ENCODE data around the gene ANKRD9. TPM values are rescaled to one million over a fixed set of nuclear protein-coding genes. Genes with fewer than 3 reads are reported as not detected.

The ANKRD9 gene
- total RNA-seq, 2 donors from 2014 or later, result 36.3 to 56.3 TPM

DNA sequence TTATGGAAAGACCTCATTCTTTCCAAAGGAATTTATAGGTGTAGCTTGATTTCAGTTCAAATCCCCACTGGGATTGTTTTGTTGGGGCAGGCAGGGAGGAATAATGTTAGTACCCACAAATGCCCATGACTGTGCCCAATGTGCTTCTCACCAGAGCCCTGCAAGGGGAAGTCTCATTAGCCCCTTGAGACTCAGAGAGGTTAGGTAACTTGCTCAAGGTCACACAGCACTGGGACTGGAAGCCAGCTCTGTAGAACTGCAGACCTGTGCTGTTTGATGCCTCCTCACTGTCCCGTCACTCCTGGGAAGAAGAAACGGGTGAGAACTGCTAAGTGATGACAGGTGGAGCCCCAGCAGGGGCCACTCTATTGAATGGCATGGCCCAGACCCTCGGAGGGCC lies 8.9 kb downstream of the ANKRD9 start:
- ATAC-seq (ENCODE audit: insufficient number of reproducible peaks, low FRiP score, low read depth), result no peak
- H3K27ac ChIP-seq, result peak overlapping the region; percentile 84 to 94

DNA sequence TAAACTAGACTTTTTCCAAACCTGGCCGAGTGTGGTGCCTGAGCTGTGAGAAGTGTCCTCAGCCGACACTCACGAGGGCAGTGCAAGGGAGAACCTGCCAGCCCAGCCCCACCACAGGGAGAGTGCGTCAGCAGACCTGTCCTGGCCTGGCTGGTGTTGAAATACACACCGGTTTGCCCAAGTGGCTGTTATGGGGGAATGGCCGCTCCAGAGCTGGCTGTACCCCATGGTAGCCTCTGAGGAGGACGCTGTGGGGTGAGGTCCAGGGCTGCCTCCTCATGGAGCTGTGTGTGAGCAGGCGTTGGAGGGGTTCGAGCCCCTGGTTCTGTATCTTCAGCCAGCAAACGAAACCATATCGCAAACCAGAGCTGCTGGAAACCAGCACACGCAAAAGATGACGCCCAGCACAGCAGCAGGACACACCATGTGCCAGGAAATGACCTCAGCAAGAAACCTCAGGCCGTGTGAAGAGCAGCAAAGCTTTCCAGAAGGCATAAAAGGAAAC lies 9.4 kb downstream of the ANKRD9 start:
- DNase-seq (ENCODE audit: low spot score) (no peak), ATAC-seq (ENCODE audit: insufficient number of reproducible peaks, low FRiP score, low read depth) (peak; percentile 58)
- Histone ChIP-seq H3K27ac (peak overlapping the region; percentile 84 to 94), H3K36me3 (peaks cover 10% of the 10 kb centered on the region), H3K4me1 (ENCODE audit: control insufficient read depth in 1 of 2, low read depth in 2 of 2) (peaks cover 14 to 19% of the 10 kb centered on the region in 2 donors), H3K27me3 (replicated peaks; ENCODE audit: insufficient read depth) (no peaks in the 10 kb centered on the region), H3K9me3 (no peaks in the 10 kb centered on the region), H3K4me3 (peak overlapping the region; percentile 39)
- TF ChIP-seq, protein P1, sequence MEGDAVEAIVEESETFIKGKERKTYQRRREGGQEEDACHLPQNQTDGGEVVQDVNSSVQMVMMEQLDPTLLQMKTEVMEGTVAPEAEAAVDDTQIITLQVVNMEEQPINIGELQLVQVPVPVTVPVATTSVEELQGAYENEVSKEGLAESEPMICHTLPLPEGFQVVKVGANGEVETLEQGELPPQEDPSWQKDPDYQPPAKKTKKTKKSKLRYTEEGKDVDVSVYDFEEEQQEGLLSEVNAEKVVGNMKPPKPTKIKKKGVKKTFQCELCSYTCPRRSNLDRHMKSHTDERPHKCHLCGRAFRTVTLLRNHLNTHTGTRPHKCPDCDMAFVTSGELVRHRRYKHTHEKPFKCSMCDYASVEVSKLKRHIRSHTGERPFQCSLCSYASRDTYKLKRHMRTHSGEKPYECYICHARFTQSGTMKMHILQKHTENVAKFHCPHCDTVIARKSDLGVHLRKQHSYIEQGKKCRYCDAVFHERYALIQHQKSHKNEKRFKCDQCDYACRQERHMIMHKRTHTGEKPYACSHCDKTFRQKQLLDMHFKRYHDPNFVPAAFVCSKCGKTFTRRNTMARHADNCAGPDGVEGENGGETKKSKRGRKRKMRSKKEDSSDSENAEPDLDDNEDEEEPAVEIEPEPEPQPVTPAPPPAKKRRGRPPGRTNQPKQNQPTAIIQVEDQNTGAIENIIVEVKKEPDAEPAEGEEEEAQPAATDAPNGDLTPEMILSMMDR (IDR thresholded peaks at IDR 0.05), result no peak

More for the DNA sequence above, 8.9 kb downstream of the ANKRD9 start:
- H3K4me3 ChIP-seq, result peak overlapping the region; percentile 39
- DNase-seq (ENCODE audit: low spot score), result no peak
- H3K27me3 ChIP-seq (replicated peaks; ENCODE audit: insufficient read depth), result no peaks in the 10 kb centered on the region
- H3K36me3 ChIP-seq, result peaks cover 10% of the 10 kb centered on the region
- H3K9me3 ChIP-seq, result no peaks in the 10 kb centered on the region
- TF ChIP-seq, protein P1 (IDR thresholded peaks at IDR 0.05), result no peak
- H3K4me1 ChIP-seq (ENCODE audit: control insufficient read depth in 1 of 2, low read depth in 2 of 2), result peaks cover 14 to 19% of the 10 kb centered on the region in 2 donors

DNA sequence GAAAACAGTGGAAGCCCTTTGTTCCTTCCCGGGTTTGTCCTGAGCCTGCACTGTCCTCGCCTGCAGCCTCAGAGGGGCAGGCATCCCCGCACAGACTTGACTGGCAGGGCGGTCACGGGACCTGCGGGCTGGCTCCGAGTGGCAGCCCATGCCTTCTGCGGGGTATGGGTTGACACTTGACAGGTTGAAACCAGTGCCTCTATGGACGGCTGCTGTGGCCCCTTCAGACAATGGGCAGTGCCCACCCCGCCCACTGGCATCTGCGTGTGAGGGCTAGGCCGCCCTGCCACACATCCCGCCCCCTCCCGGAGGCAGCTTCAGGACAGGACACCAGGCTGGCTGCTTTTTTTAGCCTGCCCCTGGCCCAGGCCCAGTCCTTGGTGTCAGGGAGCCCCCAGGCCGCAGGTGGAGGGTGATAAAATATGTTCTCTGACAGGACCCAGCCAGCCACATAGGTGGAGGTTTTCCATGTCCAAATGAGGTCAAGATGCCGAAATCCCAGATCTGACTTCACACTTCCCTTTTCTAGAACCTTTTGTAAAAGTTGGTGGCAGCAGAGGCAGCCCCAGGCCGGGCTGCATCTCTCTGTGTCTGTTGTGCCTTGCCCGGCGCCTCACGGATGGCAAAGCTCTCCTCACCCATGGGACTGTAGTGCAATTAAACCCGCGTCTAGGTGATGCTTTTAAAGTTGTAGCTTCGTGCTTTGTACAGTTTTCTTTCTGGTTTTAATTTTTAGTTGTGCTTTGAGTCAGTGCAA lies 10.0 kb downstream of the ANKRD9 start:
- H3K27ac ChIP-seq, result peak overlapping the region; percentile 84 to 94
- no peaks in the 10 kb centered on the region for H3K27me3 ChIP-seq (replicated peaks; ENCODE audit: insufficient read depth)
- TF ChIP-seq, protein P1 (IDR thresholded peaks at IDR 0.05), result no peak
- ATAC-seq (ENCODE audit: insufficient number of reproducible peaks, low FRiP score, low read depth) (no peak), DNase-seq (ENCODE audit: low spot score) (no peak)
- H3K9me3 ChIP-seq, result no peaks in the 10 kb centered on the region
- peaks cover 14 to 19% of the 10 kb centered on the region in 2 donors for H3K4me1 ChIP-seq (ENCODE audit: control insufficient read depth in 1 of 2, low read depth in 2 of 2)
- H3K36me3 ChIP-seq, result peaks cover 10% of the 10 kb centered on the region
- H3K4me3 ChIP-seq, result peak overlapping the region; percentile 39

DNA sequence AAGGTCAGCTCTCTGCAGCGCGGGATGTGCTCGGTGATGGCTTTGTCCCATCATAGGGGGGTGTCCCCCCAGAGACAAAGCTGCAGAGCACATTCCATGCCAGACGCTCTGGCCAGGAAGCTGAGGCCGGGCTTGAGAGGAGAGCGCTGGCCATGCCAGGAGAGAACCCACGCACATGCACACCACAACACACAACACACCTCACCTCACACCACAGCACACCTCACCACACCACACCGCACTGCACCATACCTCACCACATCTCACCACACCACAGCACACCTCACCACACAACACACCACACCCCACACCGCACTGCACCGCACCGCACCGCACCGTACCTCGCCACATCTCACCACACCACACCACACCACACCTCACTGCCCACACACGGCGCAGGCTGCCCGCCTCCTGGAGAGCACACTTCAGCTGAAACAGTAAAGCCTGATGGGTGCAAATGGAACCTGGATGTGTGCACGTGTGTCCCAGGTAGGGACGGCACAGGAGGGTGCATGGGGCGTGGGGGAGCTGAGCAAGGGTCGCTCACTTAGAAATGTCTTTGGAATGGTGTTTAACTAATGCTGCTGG lies 10.8 kb downstream of the ANKRD9 start:
- no peak for ATAC-seq (ENCODE audit: insufficient number of reproducible peaks, low FRiP score, low read depth)
- no peak for DNase-seq (ENCODE audit: low spot score)
- Histone ChIP-seq H3K4me3 (no peak overlapping the region), H3K9me3 (no peaks in the 10 kb centered on the region), H3K36me3 (peaks cover 10% of the 10 kb centered on the region), H3K27ac (no peak overlapping the region), H3K27me3 (replicated peaks; ENCODE audit: insufficient read depth) (no peaks in the 10 kb centered on the region), H3K4me1 (ENCODE audit: control insufficient read depth in 1 of 2, low read depth in 2 of 2) (peaks cover 14 to 19% of the 10 kb centered on the region in 2 donors)
- TF ChIP-seq, protein P1 (IDR thresholded peaks at IDR 0.05), result no peak

DNA sequence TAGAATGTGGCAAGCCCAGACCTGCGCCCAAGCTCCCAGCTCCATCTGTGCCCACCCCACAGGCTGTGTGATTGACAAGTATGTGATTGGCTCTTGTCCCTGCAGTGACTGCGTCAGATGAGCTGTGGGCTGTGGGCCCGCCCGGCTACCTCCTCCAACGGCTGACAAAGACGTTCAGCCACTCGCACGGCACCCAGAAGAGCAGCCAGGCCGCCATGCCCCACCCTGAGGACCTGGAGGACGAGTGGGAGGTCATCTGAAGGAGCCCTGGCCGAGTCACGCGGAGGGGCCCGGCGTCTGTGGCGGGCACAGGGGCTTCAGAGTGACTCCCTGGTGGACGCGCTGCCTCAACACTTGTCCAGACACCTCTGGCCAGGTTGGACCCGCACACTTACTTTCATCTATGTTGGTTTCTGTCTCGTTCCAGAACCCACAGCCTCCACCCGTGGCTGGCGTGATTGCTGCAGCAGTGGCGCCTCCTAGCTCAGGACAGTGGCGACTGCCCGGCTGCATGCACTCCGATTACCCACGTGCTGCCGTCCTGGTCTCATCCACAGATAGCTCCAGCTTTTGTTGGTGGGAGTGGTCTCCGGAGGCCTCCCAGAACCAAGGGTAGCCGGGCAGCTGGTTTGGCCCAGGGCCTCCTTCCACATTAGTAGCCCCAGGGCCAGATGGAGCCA lies 11.4 kb downstream of the ANKRD9 start:
- TF ChIP-seq, protein P1 (IDR thresholded peaks at IDR 0.05), result no peak
- Histone ChIP-seq H3K36me3 (peaks cover 10% of the 10 kb centered on the region), H3K9me3 (no peaks in the 10 kb centered on the region), H3K27me3 (replicated peaks; ENCODE audit: insufficient read depth) (no peaks in the 10 kb centered on the region), H3K4me3 (no peak overlapping the region), H3K4me1 (ENCODE audit: control insufficient read depth in 1 of 2, low read depth in 2 of 2) (peaks cover 14 to 19% of the 10 kb centered on the region in 2 donors), H3K27ac (no peak overlapping the region)
- DNase-seq (ENCODE audit: low spot score) (no peak), ATAC-seq (ENCODE audit: insufficient number of reproducible peaks, low FRiP score, low read depth) (no peak)

All from thoracic aorta (tissue), 2 donors.